HG03175 (cell line): ENCODE data around the gene ZNF195.
"Not testable (repeated sequence)": the region's sequence is repeated elsewhere in the genome, so short reads cannot be mapped to it uniquely, and the experiment has no call there.

ENCODE experiments used
- ATAC-seq: cut with Tn5 transposase; IDR thresholded peaks from one replicate; pipeline ENCODE4 v1.9.1; 2021; ENCODE audit warnings: mild to moderate bottlenecking, moderate library complexity; ENCODE audit not compliant: unreplicated experiment

Gene ZNF195

DNA sequence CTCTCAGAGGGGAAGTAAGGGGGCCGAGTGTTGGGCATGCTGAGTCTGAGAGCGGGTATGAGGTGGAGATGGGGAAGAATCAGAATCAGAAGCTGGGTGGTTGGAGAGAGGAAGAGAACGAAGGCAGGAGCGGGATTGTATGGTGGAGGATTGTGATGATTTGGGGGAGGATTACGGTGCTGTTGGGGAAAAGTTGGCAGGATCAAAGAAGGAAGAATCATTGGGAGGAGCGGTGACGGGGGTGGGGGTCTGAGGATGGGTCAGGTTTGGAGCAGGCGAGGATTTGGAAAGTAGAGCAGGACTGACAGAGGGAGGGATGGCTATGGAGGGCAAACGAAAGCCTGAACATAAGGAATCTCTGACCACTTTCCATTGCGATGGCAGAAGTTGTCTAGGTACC is 22.1 kb downstream of the ZNF195 start:
- no peak for ATAC-seq

- no peak for ATAC-seq
These were observed 25.9 kb downstream of the ZNF195 start for GRCh38 chr11:3353066-3353465.

DNA sequence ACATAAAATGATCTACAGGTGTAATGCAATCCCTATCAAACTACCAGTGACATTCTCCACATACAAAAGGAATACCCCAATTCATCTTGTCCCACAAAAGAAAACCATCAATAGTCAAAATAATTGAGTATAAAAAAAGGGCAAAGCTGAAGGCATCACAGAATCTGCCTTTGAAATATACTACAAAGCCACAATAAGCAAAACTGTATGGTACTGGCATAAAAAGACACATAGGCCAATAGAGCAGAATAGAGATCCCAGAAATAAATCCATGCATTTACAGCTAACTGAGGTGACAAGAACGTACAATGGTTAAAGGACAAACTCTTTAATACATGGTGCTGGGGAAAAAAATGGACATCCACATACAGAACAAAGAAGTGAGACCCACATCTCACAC is 31.8 kb downstream of the ZNF195 start:
- ATAC-seq = no peak

DNA sequence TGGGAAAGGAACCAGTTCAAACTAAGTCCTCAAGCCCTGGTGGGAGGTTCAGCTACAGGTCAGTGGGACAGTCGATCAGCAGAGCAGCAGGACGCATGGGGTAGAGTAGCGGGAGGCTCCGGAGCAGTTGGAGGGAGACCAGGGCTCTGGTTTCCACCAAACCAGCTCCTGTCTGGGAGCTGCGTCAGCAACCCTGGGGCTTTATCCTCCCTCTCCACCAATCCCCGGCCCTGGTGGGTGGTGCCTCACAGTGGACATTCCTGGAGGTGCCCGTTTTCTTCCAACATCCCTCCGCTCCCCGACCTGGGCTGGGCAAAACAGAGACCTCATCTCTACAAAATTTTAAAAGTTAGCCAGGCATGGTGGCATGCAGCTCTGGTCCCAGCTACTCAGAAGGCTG is 32.4 kb downstream of the ZNF195 start:
- no peak for ATAC-seq

DNA sequence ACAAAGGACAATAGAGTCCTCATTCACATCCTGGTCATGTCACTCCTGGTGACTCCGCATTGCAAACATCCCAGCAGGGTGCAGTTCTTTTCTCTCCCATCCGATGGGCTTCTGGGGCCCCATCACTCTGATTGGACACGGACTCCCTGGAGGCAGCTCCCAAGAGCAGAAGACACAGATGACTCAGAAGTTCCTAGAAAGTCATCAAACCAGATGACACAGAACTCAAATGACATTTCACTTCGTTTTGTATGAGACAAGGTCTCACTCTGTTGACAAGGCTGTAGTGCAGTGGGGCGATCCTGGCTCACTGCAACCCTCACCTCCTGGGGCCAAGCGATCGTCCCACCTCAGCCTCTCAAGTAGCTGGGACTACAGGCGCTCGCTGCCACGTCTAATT is 33.2 kb downstream of the ZNF195 start:
- ATAC-seq = no peak

- ATAC-seq = no peak
These were observed 34.4 kb downstream of the ZNF195 start for GRCh38 chr11:3344327-3345174.

DNA sequence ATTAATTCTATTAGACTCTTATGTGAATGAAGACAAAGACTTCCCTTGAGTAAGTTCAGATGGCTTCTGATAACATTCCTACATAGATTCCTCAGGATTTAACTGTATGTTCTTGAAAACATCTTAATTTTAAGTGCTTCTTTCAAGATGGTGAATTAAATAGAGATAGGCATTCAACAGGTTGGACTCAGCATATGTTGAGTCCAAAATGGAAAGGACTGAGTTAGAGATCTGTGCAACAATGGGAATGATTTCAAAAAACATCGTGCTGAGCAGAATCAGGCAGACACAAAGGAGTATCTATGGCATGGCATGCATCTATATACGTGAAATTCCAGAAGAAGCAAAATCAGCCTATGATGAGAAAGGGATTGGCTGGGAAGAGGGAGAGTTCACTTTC is 36.2 kb downstream of the ZNF195 start:
- no peak for ATAC-seq

GRCh38 chr11:3341298-3341697 is 37.6 kb downstream of the ZNF195 start:
- no peak for ATAC-seq

DNA sequence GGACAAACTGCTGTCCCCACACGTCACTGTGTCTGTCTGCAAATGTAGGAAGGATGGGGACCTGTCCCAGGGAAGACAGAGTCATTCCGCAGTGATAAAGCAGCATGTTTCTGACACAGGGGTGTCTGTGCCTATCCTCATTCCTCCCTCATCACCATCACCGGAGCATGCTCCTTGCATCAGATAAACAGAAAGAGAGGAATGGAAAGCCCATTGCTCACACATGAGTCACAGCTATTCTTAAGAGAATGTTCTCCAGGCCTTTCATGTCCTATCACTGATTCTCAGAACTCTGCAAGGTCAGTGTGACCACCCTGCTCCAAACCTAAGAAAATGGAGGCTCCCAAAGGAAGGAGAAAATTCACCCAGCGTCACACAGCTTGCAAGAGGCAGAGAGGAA is 38.9 kb downstream of the ZNF195 start:
- ATAC-seq = no peak

- no peak for ATAC-seq
These were observed 39.7 kb downstream of the ZNF195 start for GRCh38 chr11:3339340-3339624.

DNA sequence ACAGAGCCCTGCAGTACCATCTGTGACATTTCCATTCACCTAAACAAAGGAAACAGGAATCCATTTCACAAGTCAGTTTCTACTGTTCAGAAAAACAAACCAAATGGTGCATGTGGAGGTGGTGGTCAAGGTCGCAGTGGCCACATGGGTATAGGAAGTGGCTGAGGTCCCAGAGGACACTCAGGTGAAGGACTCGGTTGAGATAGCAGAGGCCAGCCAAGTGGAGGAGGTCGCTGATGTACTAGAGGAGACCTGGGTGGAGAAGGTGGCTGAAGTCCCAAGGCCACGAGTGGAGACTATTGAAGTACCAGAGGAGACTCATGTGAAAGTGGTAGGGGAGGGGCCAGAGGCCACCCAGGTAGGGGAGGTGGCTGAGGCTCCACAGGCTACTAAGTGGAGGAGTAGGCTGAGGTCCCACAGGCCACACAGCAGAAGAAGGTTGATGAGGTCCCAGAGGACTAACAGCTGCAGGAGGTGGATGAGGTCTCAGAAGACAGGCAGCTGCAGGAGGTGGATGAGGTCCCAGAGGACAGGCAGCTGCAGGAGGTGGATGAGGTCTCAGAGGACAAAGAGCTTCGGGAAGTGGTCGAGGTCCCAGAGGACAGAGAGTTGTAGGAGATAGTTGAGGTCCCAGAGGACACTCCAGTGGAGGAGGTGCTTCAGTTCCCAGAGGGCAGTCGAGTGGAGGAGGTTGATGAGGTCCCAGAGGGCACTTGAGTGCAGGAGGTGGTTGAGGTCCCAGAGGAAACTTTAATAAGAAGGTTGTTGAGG is 40.2 kb downstream of the ZNF195 start:
- no peak for ATAC-seq

DNA sequence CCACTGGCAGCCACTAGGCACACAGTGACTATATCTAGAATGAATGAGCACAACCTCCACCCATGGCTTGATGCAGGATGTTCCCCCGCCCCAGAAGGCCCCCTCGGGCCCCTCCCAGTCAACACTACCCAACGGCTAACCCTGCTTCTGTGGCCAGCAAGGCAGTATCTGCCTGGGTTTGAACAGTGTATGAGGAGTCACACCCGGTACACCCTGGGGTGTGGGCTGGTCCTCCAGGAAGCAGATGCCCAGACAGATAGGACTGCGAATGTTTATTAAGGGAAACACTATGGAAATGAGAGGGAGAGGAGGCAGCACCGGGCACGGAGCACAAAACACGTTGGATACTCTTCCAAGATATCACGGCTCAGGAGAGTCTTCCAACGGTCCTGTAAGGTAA is 42.5 kb downstream of the ZNF195 start:
- not testable (repeated sequence) for ATAC-seq

DNA sequence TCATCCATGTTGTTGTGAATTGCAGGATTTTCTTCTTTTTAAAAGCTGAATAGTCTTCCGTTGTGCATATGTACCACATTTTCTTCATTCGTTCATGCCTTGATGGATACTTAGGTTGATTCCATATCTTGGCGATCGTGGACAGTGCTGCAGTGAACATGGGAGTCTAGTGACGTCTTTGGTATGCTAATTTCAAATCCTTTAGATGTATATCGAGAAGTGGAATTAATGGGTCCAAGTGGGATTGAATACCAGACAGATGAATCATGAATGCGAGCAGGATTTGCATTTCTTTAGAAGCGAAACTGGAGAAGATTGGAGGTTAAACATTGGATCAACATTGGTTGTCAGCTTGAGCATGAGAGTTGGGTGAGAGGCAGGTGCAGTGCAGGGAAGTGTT is 45.8 kb downstream of the ZNF195 start:
- ATAC-seq = not testable (repeated sequence)

GRCh38 chr11:3331078-3331477 is 47.9 kb downstream of the ZNF195 start:
- not testable (repeated sequence) for ATAC-seq

DNA sequence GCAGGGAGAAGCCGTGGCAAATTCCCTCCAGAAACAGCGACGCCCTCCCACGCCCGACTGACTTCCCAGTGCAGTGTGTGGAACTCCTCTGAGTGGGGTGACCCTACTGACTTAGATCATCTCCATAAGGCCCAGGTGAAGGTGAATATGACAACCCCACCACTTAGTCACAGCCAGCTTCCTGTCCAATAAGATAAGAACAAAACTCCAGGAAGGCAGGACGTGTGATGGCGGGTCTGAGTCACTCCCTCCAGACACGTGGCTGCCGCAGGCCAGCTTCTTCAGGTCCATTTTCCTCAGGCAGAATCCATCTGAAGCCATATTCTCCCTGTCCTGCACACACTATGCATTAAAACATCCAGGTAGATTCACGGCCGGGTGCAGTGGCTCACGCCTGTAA is 48.9 kb downstream of the ZNF195 start:
- not testable (repeated sequence) for ATAC-seq

GRCh38 chr11:3328503-3328902 is 50.4 kb downstream of the ZNF195 start:
- ATAC-seq = not testable (repeated sequence)

- not testable (repeated sequence) for ATAC-seq
These were observed 52.5 kb downstream of the ZNF195 start for GRCh38 chr11:3326450-3326849.

- not testable (repeated sequence) for ATAC-seq
These were observed 54.2 kb downstream of the ZNF195 start for GRCh38 chr11:3324724-3325123.
